ENCODE measurements around the gene XAF1. TPM values are rescaled to one million over a fixed set of nuclear protein-coding genes. Genes with fewer than 3 reads are reported as not detected.

Gene XAF1
- 21.0 and 33.1 TPM in 2 replicates for total RNA-seq

GRCh38 chr17:6755731-6756184, at the start of gene XAF1:
Gene XAF1, plus strand, starts transcription at chr17:6756046. Its CDS starts 33 bp downstream, at chr17:6756079.

GRCh38 chr17:6713130-6713917, 42.5 kb upstream of the XAF1 start, which contains the start of gene SLC13A5:
Gene SLC13A5, minus strand, starts transcription at chr17:6713369. Its CDS starts 36 bp downstream, at chr17:6713333.

GRCh38 chr17:6775871-6776405, 20.1 kb downstream of the XAF1 start, which contains the start of gene FBXO39:
Gene FBXO39, plus strand, starts transcription at chr17:6776215. Its CDS starts 3,654 bp downstream, at chr17:6779869.

Other genes with a start within 250 kb of the XAF1 start
- 0.13 and 0.16 TPM in 2 replicates for gene PITPNM3, start 199.5 kb upstream of the XAF1 start, total RNA-seq
- gene KIAA0753, start 115.3 kb upstream of the XAF1 start, total RNA-seq = 8.9 and 11.8 TPM in 2 replicates
- 47.5 and 77.1 TPM in 2 replicates for gene TXNDC17, start 115.0 kb upstream of the XAF1 start, total RNA-seq
- gene MED31, start 104.4 kb upstream of the XAF1 start, total RNA-seq = 7.8 and 10.6 TPM in 2 replicates
- gene C17orf100, start 104.3 kb upstream of the XAF1 start, total RNA-seq = 0.16 and 0.31 TPM in 2 replicates
- gene SLC13A5, start 42.7 kb upstream of the XAF1 start, total RNA-seq = 0.19 TPM in 1 of 2 replicates, not detected in the other
- under 0.01 and 7.1 TPM in 2 replicates for gene FBXO39, start 20.2 kb downstream of the XAF1 start, total RNA-seq
- not detected in 2 replicates for gene TEKT1, start 75.7 kb downstream of the XAF1 start, total RNA-seq
- gene ALOX12, start 240.0 kb downstream of the XAF1 start, total RNA-seq = not detected in 2 replicates

Measured in bladder microvascular endothelial cell (primary cell).